Keratinocyte (primary cell): ENCODE data around the gene CACNA1C.

Experiments
- EZH2 ChIP-seq: IDR thresholded peaks from one replicate; pipeline ENCODE4 v1.6.1; 2012; ENCODE audit warnings: inconsistent platforms, mild to moderate bottlenecking, low read length, moderate library complexity
- TF ChIP-seq, protein P1 (sequence below), 3 experiments: IDR thresholded peaks in 1 of 3; conservative IDR thresholded peaks in 1 of 3; optimal IDR thresholded peaks in 1 of 3; 2 replicates in 2 of 3; 3 replicates in 1 of 3; pipeline versions ENCODE3 to v1.5.1; 2011; ENCODE audit warnings: low read length in 3 of 3, mild to moderate bottlenecking in 3 of 3, moderate library complexity in 2 of 3, control low read depth in 1 of 3, inconsistent platforms in 1 of 3; ENCODE audit not compliant: insufficient read depth in 2 of 3; ENCODE audit errors: extremely low read depth in 1 of 3

DNA sequence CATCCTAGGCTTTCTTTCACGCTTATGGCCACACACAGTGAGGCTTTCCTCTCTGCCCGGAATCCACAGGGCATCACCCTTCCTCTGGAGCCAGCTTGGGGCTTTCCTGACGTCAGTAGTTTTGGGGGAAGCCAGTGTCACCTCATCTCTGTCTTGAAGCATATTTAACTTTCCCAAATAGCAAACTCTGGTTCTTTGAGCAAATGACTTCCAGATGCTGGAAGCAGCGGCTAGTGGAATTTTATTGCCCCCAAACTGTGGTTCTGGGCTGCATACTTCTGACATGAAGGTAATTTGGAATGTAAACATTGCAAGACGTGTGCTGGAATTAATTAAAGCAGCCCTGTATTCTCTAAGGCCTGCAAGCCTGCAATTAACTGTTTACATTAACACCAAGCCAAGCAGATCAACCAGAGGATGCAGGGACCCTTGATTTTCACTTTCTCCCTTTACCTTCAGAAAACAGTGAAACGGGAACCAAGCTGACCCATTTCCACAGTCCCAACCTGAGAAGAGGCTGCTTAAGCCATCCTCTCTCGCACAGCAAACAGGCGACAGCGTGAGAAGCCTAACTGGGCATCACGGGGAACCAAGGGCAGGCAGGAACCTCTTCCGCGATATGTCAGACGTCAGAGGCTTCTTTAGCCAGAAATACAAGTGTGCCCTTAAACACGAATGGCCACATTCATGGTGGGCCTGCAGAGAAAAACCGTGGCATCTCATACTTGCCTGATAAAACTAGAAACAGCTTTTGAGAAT is 258.4 kb downstream of the CACNA1C start:
- TF ChIP-seq, protein P1, sequence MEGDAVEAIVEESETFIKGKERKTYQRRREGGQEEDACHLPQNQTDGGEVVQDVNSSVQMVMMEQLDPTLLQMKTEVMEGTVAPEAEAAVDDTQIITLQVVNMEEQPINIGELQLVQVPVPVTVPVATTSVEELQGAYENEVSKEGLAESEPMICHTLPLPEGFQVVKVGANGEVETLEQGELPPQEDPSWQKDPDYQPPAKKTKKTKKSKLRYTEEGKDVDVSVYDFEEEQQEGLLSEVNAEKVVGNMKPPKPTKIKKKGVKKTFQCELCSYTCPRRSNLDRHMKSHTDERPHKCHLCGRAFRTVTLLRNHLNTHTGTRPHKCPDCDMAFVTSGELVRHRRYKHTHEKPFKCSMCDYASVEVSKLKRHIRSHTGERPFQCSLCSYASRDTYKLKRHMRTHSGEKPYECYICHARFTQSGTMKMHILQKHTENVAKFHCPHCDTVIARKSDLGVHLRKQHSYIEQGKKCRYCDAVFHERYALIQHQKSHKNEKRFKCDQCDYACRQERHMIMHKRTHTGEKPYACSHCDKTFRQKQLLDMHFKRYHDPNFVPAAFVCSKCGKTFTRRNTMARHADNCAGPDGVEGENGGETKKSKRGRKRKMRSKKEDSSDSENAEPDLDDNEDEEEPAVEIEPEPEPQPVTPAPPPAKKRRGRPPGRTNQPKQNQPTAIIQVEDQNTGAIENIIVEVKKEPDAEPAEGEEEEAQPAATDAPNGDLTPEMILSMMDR (optimal IDR thresholded peaks at IDR 0.05 in 1 of 3, IDR thresholded peaks at IDR 0.05 in 1 of 3, conservative IDR thresholded peaks at IDR 0.05 in 1 of 3; ENCODE audit: extremely low read depth in 1 of 3, insufficient read depth in 2 of 3, low read length in 3 of 3) = no peak
- TF ChIP-seq EZH2 = no peak
